Peyer's patch (tissue), 4 donors: ENCODE data around the gene KIF25.

Experiments
- POLR2A ChIP-seq, 2 donors: fragments of 450-650 bp; IDR thresholded peaks; one replicate each; pipeline ENCODE4 v1.5.1; 2017; ENCODE audit warnings: antibody characterized with exemption in 2 of 2, mild to moderate bottlenecking in 2 of 2, moderate library complexity in 2 of 2
- TF ChIP-seq, protein P1 (sequence below), 6 experiments: fragments of 450-650 bp in 4 of 6; fragments of 200-600 bp in 2 of 6; sonication (generic) in 1 of 6; IDR thresholded peaks; one replicate each; pipeline ENCODE4 v1.5.1; 2017 to 2019; ENCODE audit warnings: antibody characterized with exemption in 6 of 6, mild to moderate bottlenecking in 3 of 6, moderate library complexity in 1 of 6

DNA sequence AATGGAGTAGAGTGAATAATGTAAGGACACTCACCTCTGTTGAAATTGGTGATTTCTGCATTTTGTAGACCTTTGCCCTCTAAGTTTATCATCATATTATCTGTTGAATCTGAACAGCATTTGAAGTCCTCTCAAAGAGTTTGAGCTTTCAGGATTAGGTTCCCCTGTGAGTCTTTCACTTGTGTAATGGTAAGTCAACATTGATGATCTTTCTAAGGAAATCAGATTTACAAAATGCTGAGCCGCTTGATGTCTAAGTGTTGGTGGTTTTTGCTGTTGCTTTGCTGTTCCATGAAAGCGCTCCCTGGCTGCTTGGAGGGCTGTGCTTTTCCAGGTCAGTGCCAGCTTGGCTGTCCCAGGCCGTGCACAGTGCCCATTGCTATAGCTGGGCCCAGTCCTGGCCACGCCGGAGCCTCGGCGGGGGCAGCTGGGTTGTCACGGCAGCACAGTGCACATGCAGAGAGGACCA is 33.8 kb upstream of the KIF25 start:
- TF ChIP-seq, protein P1, sequence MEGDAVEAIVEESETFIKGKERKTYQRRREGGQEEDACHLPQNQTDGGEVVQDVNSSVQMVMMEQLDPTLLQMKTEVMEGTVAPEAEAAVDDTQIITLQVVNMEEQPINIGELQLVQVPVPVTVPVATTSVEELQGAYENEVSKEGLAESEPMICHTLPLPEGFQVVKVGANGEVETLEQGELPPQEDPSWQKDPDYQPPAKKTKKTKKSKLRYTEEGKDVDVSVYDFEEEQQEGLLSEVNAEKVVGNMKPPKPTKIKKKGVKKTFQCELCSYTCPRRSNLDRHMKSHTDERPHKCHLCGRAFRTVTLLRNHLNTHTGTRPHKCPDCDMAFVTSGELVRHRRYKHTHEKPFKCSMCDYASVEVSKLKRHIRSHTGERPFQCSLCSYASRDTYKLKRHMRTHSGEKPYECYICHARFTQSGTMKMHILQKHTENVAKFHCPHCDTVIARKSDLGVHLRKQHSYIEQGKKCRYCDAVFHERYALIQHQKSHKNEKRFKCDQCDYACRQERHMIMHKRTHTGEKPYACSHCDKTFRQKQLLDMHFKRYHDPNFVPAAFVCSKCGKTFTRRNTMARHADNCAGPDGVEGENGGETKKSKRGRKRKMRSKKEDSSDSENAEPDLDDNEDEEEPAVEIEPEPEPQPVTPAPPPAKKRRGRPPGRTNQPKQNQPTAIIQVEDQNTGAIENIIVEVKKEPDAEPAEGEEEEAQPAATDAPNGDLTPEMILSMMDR (IDR thresholded peaks at IDR 0.05), result no peak
- no peak for TF ChIP-seq POLR2A (IDR thresholded peaks at IDR 0.05)
